Hepatocyte (in vitro differentiated cells): ENCODE data around the gene MCHR1. TPM values are rescaled to one million over a fixed set of nuclear protein-coding genes. Genes with fewer than 3 reads are reported as not detected.

Experiments
- DNase-seq: peaks from one replicate; pipeline ENCODE4 v3.0.0-alpha.2; 2016; ENCODE audit warnings: low spot score
- H2AFZ ChIP-seq: fragments of 200-600 bp; sonication (generic); 2 replicates; pipeline ENCODE4 v1.6.0; 2016; ENCODE audit warnings: antibody characterized with exemption, mild to moderate bottlenecking
- H3K27ac ChIP-seq: fragments of 200-600 bp; sonication (generic); 2 replicates; pipeline ENCODE4 v1.5.1; 2016; ENCODE audit warnings: mild to moderate bottlenecking
- H3K27me3 ChIP-seq: fragments of 200-600 bp; sonication (generic); 2 replicates; pipeline ENCODE4 v1.6.1; 2016
- H3K36me3 ChIP-seq: fragments of 200-600 bp; sonication (generic); replicated peaks from 2 replicates; pipeline ENCODE4 v1.5.1; 2016; ENCODE audit warnings: low read depth; ENCODE audit not compliant: insufficient read depth
- H3K4me1 ChIP-seq: fragments of 200-600 bp; sonication (generic); 2 replicates; pipeline ENCODE4 v1.5.1; 2016; ENCODE audit warnings: mild to moderate bottlenecking, moderate library complexity; ENCODE audit not compliant: insufficient read depth
- H3K4me2 ChIP-seq: fragments of 200-600 bp; sonication (generic); 2 replicates; pipeline ENCODE4 v1.6.0; 2016
- H3K4me3 ChIP-seq: fragments of 200-600 bp; sonication (generic); 2 replicates; pipeline ENCODE4 v1.5.1; 2016; ENCODE audit warnings: mild to moderate bottlenecking
- H3K79me2 ChIP-seq: fragments of 200-600 bp; sonication (generic); 2 replicates; pipeline ENCODE4 v1.6.0; 2017; ENCODE audit warnings: mild to moderate bottlenecking
- H3K9me2 ChIP-seq: fragments of 200-600 bp; sonication (generic); replicated peaks from 2 replicates; pipeline ENCODE4 v1.6.0; 2017; ENCODE audit warnings: mild to moderate bottlenecking; ENCODE audit not compliant: insufficient read depth
- H3K9me3 ChIP-seq: fragments of 200-600 bp; sonication (generic); 2 replicates; pipeline ENCODE4 v1.5.1; 2016; ENCODE audit warnings: low read depth, mild to moderate bottlenecking
- H4K20me1 ChIP-seq: fragments of 200-600 bp; sonication (generic); 2 replicates; pipeline ENCODE4 v1.6.0; 2016; ENCODE audit warnings: mild to moderate bottlenecking; ENCODE audit not compliant: insufficient read depth, poor library complexity, severe bottlenecking
- CTCF ChIP-seq: fragments of 200-600 bp; sonication (generic); IDR thresholded peaks from 2 replicates; pipeline ENCODE4 v1.5.1; 2016; ENCODE audit warnings: antibody characterized with exemption, mild to moderate bottlenecking; ENCODE audit not compliant: poor library complexity
- EZH2 ChIP-seq: fragments of 200-600 bp; sonication (generic); IDR thresholded peaks from 2 replicates; pipeline ENCODE4 v1.6.1; 2016; ENCODE audit warnings: antibody characterized with exemption, mild to moderate bottlenecking, borderline replicate concordance
- EZH2phosphoT487 ChIP-seq: fragments of 200-600 bp; sonication (generic); IDR thresholded peaks from one replicate; pipeline ENCODE4 v1.6.1; 2018; ENCODE audit warnings: antibody characterized with exemption, mild to moderate bottlenecking, low read depth, moderate library complexity; ENCODE audit not compliant: unreplicated experiment, severe bottlenecking
- WGBS: methylation state at CpG from one replicate; pipeline ENCODE4 v1.1.6; 2016; ENCODE audit warnings: low lambda C conversion rate; ENCODE audit errors: missing lambda C conversion rate; 5-methylcytosine and 5-hydroxymethylcytosine counted together
- polyA plus RNA-seq: library from polyadenylated mRNA; unstranded; fragments of >200 nt; fragmentation: Nextera tagmentation; extraction: Ambion mirVana; gene quantifications from 2 replicates; pipeline ENCODE4 v1.2.1, GENCODE V29; 2016
- total RNA-seq: library from RNA; depleted of rRNA; stranded (reverse); fragments of >200 nt; gene quantifications from 2 replicates; pipeline ENCODE4 v1.2.3, GENCODE V29; 2014

MCHR1 gene
- total and polyA plus RNA-seq, 2 experiments from 2014 or later = 0.50 to 1.1 TPM

- Histone ChIP-seq H3K4me1 (peaks cover 13% of the 10 kb centered on the region), H3K4me2 (peak within 1 kb of the TSS; percentile 95), H3K9me2 (no peaks in the 10 kb centered on the region), H3K9me3 (no peaks in the 10 kb centered on the region), H3K4me3 (peak within 1 kb of the TSS; percentile 43), H2AFZ (peak within 1 kb of the TSS; percentile 85), H3K27me3 (no peaks in the 10 kb centered on the region), H3K36me3 (no peaks in the 10 kb centered on the region), H3K79me2 (peaks cover 46% of the 10 kb centered on the region), H3K27ac (peak within 1 kb of the TSS; percentile 88), H4K20me1 (peaks cover 31% of the 10 kb centered on the region)
- no peak for TF ChIP-seq EZH2phosphoT487
- no peak for TF ChIP-seq CTCF
- no peak for TF ChIP-seq EZH2
- WGBS = under 1% methylated on average over 60 of the region's 82 CpGs
- DNase-seq = peak; percentile 99
Measured at GRCh38 chr22:40636380-40637182, 42.7 kb upstream of the MCHR1 start, which contains the start of gene MRTFA. Gene MRTFA, minus strand, starts transcription at chr22:40636719.

GRCh38 chr22:40637183-40638150 lies 41.8 kb upstream of the MCHR1 start:
- Histone ChIP-seq H3K4me3 (peak overlapping the region; percentile 33), H3K79me2 (peaks cover 38% of the 10 kb centered on the region), H3K9me3 (no peaks in the 10 kb centered on the region), H3K36me3 (no peaks in the 10 kb centered on the region), H3K9me2 (no peaks in the 10 kb centered on the region), H4K20me1 (peaks cover 31% of the 10 kb centered on the region), H3K27me3 (no peaks in the 10 kb centered on the region), H2AFZ (peak overlapping the region; percentile 85), H3K27ac (peak overlapping the region; percentile 73), H3K4me1 (peaks cover 13% of the 10 kb centered on the region), H3K4me2 (peak overlapping the region; percentile 80)
- TF ChIP-seq EZH2 (no peak), EZH2phosphoT487 (no peak), CTCF (no peak)
- DNase-seq = peak; percentile 65
- 39% methylated on average over 46 of the region's 46 CpGs for WGBS

- H4K20me1 ChIP-seq = peaks cover 29% of the 10 kb centered on the region
- no peaks in the 10 kb centered on the region for H3K9me2 ChIP-seq
- H3K27ac ChIP-seq = no peak overlapping the region
- H2AFZ ChIP-seq = no peak overlapping the region
- peaks cover 30% of the 10 kb centered on the region for H3K79me2 ChIP-seq
- no peaks in the 10 kb centered on the region for H3K36me3 ChIP-seq
- no peak for TF ChIP-seq EZH2phosphoT487
- no peak for TF ChIP-seq CTCF
- TF ChIP-seq EZH2 = no peak
- WGBS = 98% methylated on average over 16 of the region's 17 CpGs
- no peak overlapping the region for H3K4me2 ChIP-seq
- no peak overlapping the region for H3K4me3 ChIP-seq
- peaks cover 13% of the 10 kb centered on the region for H3K4me1 ChIP-seq
- no peak for DNase-seq
- no peaks in the 10 kb centered on the region for H3K27me3 ChIP-seq
- H3K9me3 ChIP-seq = no peaks in the 10 kb centered on the region
Measured at GRCh38 chr22:40638261-40638660, 41.0 kb upstream of the MCHR1 start.
